Upper lobe of left lung (tissue), 4 donors: ENCODE measurements around the gene MAP7D3.
"Not testable (repeated sequence)": the region's sequence is repeated elsewhere in the genome, so short reads cannot be mapped to it uniquely, and the experiment has no call there.

Experiments
- CTCF ChIP-seq, 6 experiments: fragments of 450-650 bp in 4 of 6; fragments of 200-600 bp in 2 of 6; sonication (generic) in 2 of 6; IDR thresholded peaks; one replicate each; pipeline ENCODE4 v1.5.1; 2016 to 2019; ENCODE audit warnings: antibody characterized with exemption in 6 of 6
- POLR2A ChIP-seq, 4 donors: fragments of 450-650 bp; IDR thresholded peaks; one replicate each; pipeline ENCODE4 v1.5.1; 2016 to 2017; ENCODE audit warnings: antibody characterized with exemption in 4 of 4, mild to moderate bottlenecking in 2 of 4
- POLR2AphosphoS5 ChIP-seq, 2 donors: sonication (generic); formaldehyde crosslinking; IDR thresholded peaks; one replicate each; pipeline ENCODE4 v1.5.1; 2017; ENCODE audit warnings: antibody characterized with exemption in 2 of 2

- TF ChIP-seq CTCF, POLR2AphosphoS5, POLR2A (IDR thresholded peaks at IDR 0.05): not testable (repeated sequence)
Observed at GRCh38 chrX:136286375-136286774, 35.2 kb upstream of the MAP7D3 start.
